ENCODE results near the gene ADAMTSL3.

- TF ChIP-seq CTCF (conservative IDR thresholded peaks at IDR 0.05; ENCODE audit: low read length) (no peak), EZH2phosphoT487 (IDR thresholded peaks at IDR 0.05; ENCODE audit: borderline replicate concordance) (no peak)
Measured at GRCh38 chr15:84016371-84016770, 362.4 kb downstream of the ADAMTSL3 start.
